Fibroblast of skin of left quadriceps (primary cell): Measurements from ENCODE around the gene MCIDAS.

ENCODE experiments used
- DNase-seq, 2 experiments: peaks; one replicate each; pipeline ENCODE4 v3.0.0-alpha.2; 2013; ENCODE audit warnings: low read depth in 2 of 2

The MCIDAS gene

GRCh38 chr5:55222092-55222984 lies 4.8 kb downstream of the MCIDAS start:
- no peak for DNase-seq

DNA sequence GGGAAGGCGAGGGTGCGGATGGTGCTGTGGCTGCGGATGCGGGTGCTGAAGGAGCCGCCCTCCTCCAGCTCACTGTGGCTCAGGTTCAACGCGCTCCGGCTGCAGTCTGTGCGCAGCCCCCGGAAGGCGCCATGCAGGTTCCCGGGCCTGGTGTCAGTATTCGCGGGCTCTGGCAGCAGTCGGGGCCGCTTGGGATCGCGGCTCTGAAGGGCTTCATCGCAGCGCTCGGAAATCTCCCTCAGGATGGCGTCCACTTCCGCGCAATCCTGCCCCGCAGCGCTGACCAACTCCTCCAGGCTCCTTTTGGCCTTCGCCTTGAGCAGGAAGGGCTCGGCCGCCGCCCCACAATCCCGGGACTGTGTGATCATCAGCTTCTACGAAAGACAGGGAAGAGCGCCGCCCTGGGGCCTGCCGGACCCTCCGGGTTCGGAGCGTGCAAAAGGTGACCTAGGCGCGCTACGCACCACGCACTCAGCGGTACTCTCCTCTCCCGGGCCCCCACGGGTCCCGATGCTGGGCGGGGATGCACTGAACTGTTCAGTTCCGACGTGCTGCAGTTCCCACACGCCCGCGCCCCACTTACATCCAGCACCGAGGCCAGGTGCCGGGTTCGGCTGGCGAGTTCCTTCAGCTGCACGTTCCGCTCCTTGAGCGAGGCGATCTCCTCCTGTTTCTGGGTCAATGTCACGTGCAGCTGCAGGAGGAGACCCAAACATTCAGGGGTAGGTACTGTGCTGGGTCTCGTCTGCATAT lies 6.5 kb downstream of the MCIDAS start:
- DNase-seq, result no peak

- DNase-seq, result no peak
Measured at GRCh38 chr5:55219770-55220169, 7.3 kb downstream of the MCIDAS start.

DNA sequence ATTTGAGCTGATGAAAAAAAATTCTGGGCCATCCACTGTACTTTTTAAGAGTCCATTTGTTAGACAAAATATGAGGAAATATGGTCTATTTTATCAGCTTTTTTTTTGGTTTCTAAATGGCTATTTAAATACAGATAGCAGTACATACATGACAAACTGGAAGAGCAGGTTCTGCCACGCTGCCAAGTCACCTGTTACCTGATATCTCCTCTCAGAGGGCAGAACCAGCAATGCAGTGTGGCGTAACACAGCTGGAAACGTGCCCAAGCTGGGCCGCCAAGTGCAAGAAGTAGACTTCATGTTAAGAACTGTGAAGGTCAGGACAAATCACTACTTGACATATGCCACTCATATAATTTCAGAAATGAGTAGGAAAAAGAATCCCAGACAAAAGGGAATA lies 8.1 kb downstream of the MCIDAS start:
- no peak for DNase-seq

GRCh38 chr5:55211184-55211874 lies 15.8 kb downstream of the MCIDAS start:
- no peak for DNase-seq

- no peak for DNase-seq
Measured at GRCh38 chr5:55205001-55205400, 22.1 kb downstream of the MCIDAS start.

- DNase-seq, result no peak
Measured at GRCh38 chr5:55191165-55191564, 36.0 kb downstream of the MCIDAS start.

DNA sequence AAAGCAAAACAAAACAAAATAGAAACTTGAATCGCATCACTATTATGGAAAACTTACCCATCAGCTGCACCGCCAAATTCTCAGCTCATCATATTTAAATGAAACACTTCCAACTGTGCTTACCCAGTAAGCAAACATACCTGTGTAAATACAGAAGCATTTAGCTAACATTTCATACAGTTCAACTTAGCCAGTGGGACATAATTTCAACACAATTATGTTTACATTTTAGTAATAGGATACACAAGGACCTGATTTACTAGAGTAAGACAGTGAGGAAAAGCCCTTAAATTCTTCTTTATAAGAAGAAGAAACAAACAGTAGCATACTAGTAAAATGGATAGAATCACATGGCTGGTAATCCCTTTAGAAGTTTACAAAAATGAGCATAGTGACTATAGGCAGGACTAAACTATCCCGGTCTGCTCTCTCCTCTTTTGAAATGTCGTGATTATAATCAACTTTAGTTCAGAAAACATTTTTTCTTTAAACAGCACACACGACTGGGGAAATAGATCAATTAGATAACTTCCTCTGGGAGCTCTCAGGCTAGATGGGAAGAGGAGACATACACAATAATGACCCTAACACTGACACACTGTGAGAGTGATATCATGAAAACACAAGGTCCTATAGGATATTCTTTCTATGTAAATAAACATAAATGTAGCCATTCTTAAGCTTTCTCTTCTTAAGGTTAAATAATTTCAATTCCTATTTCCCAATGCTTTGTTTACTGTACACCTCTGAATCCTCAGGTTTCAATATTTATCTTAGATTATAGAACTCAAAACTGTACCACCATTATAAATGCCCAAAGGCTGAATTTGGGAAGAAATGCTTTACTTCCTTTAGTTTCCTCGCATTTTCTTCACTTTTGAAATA lies 38.2 kb downstream of the MCIDAS start:
- no peak for DNase-seq

DNA sequence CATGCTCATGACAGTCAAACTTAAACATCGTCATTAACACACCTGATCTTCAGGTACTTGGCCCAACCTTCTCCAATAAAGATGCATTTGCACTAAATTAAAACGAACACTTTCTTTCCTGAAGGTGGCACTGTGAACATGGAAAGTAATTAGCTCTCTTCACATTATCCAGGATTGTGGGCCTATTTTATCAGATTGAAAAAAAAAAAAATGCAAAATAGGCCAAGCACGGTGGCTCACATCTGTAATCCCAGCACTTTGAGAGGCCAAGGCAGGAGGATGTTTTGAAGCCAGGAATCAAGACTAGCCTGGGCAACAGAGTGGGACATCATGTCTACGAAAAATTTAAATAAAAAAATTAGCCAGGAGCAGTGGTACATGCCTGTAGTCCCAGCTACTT lies 39.7 kb downstream of the MCIDAS start:
- DNase-seq, result no peak

GRCh38 chr5:55180016-55180415 lies 47.1 kb downstream of the MCIDAS start:
- DNase-seq, result no peak

- DNase-seq, result no peak
Measured at GRCh38 chr5:55177078-55177477, 50.0 kb downstream of the MCIDAS start.

DNA sequence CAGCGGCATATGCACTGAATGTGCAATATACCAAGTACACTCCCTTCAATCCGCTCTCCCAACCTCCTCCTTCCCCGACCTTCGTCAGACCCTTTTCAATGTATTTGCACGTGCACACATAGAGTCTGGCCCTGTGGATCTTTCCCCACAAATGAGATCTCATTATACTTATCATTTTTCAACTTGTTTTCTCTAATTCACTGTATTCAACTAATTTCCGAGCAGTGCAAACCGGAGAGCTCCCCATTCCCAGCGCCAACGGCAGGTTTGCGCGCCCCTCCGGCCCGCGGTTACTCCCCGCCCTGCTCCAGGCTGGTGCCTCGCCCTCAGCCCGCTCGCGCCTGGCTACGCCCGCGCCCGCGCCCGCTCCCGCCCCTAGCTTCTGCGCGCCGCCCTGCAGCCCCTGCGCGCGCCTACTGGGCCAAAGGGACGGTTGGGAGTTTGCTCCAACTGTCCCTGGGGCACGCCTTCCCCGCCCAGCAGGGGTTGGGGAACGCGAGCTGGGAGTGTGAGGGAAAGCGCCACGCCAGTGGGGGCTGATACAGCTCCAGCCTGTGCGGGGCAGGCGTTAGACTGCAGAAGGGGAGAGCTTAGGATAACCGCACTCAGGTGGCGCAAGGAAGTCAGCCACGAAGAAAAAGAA lies 50.8 kb downstream of the MCIDAS start:
- no peak for DNase-seq

- DNase-seq, result no peak
Measured at GRCh38 chr5:55175781-55176175, 51.3 kb downstream of the MCIDAS start.

GRCh38 chr5:55173687-55174230 lies 53.4 kb downstream of the MCIDAS start:
- no peak for DNase-seq

GRCh38 chr5:55172937-55173686 lies 54.0 kb downstream of the MCIDAS start, which contains the start of gene CDC20B:
CDC20B (minus strand) TSS chr5:55173177; CDS start chr5:55173000, 177 bp downstream.
- no peak for DNase-seq

DNA sequence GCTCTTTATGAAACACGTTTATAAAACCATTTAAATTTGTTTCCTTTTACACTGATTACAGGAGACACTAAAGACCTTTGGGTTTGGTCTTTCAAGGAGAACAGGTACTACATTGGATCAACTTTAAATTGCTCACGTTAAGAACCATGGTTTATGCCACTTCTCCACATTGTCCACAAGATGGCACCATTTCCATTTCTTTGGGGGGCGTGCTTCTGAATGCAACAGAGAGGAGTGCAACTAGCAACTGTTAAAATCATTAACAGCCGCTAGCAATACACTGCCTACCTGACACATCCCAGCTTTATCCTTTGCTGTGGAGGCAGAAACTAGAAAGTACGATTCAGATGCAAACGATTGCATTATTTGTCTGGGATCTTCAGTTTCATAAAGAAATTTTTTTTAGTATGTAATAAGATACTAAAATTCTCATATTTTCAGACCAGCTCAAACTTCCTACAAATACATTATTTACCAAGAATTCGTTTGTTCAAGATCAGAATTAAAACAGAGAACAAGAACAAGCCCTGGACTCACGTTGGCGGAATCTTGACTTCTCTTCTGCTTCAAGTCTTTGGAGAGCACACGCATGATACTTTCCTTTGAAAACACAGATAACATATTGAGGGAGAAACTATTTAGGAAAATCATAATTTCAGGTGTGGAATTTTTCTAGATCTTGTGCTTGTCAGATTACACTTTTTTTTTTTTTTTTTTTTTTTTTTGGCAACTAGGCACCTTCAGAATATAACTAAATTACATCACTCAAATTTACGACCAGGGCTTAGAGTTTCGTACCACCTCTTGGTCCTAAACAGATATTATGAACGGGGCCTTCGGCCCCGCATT lies 54.8 kb downstream of the MCIDAS start:
- DNase-seq, result peak; percentile 65 to 66

- DNase-seq, result no peak
Measured at GRCh38 chr5:55171471-55171870, 55.6 kb downstream of the MCIDAS start.
